ENCODE results near the gene PROM2.

- no peak for TF ChIP-seq ZNF274 (IDR thresholded peaks at IDR 0.05; ENCODE audit: low read depth, low read length)
- no peak for TF ChIP-seq SUZ12 (IDR thresholded peaks at IDR 0.05; ENCODE audit: extremely low read depth, insufficient read depth, insufficient read length)
These were observed 34.3 kb downstream of the PROM2 start for GRCh38 chr2:95308426-95308990.

Data from NT2/D1 (cell line).